HepG2 (cell line): ENCODE results near the gene TCAP. TPM values are rescaled to one million over a fixed set of nuclear protein-coding genes. Genes with fewer than 3 reads are reported as not detected.

Source experiments
- AHR ChIP-seq: IDR thresholded peaks from 2 replicates; pipeline ENCODE4 v1.6.1; 2018; ENCODE audit warnings: missing genetic modification reagents, missing compliant biosample characterization
- ATM ChIP-seq: fragments of 450-650 bp; IDR thresholded peaks from 2 replicates; pipeline ENCODE4 v1.7.1; 2017; ENCODE audit warnings: mild to moderate bottlenecking, borderline replicate concordance
- CBFB ChIP-seq: sonication (generic); formaldehyde crosslinking; IDR thresholded peaks from 2 replicates; pipeline ENCODE4 v1.4.0; 2020; ENCODE audit warnings: missing genetic modification reagents
- CHCHD3 ChIP-seq: sonication (generic); formaldehyde crosslinking; IDR thresholded peaks from 2 replicates; pipeline ENCODE4 v1.8.0; 2022; ENCODE audit warnings: mild to moderate bottlenecking, missing genetic modification reagents, moderate library complexity
- DPF2 ChIP-seq: sonication (generic); formaldehyde crosslinking; IDR thresholded peaks from 2 replicates; pipeline ENCODE4 v1.4.0; 2020; ENCODE audit warnings: mild to moderate bottlenecking, low read depth, missing genetic modification reagents, borderline replicate concordance
- KDM5A ChIP-seq: fragments of 200-600 bp; sonication (generic); IDR thresholded peaks from 2 replicates; pipeline ENCODE4 v1.7.0; 2018; ENCODE audit warnings: antibody characterized with exemption, mild to moderate bottlenecking, low read length, borderline replicate concordance
- NFYC ChIP-seq: IDR thresholded peaks from 2 replicates; pipeline ENCODE4 v1.6.1; 2016; ENCODE audit warnings: missing genetic modification reagents, missing compliant biosample characterization
- NPAS2 ChIP-seq: sonication (generic); formaldehyde crosslinking; IDR thresholded peaks from 2 replicates; pipeline ENCODE4 v1.8.0; 2022; ENCODE audit warnings: mild to moderate bottlenecking, missing genetic modification reagents, borderline replicate concordance
- PAWR ChIP-seq: sonication (generic); formaldehyde crosslinking; IDR thresholded peaks from 2 replicates; pipeline ENCODE4 v1.4.0; 2020; ENCODE audit warnings: missing genetic modification reagents, mild to moderate bottlenecking, borderline replicate concordance
- SP2 ChIP-seq: sonication (generic); formaldehyde crosslinking; IDR thresholded peaks from 2 replicates; pipeline ENCODE4 v1.5.1; 2020; ENCODE audit warnings: mild to moderate bottlenecking, missing genetic modification reagents
- TBP ChIP-seq: sonication (generic); formaldehyde crosslinking; IDR thresholded peaks from 2 replicates; pipeline ENCODE4 v1.5.0; 2020; ENCODE audit warnings: missing genetic modification reagents
- U2AF1 ChIP-seq: fragments of 200-400 bp; formaldehyde crosslinking; optimal IDR thresholded peaks from 2 replicates; pipeline ENCODE3; 2017; ENCODE audit warnings: mild to moderate bottlenecking, low read depth, low read length
- YEATS4 ChIP-seq: sonication (generic); formaldehyde crosslinking; IDR thresholded peaks from 2 replicates; pipeline ENCODE4 v1.4.0; 2020; ENCODE audit warnings: missing genetic modification reagents, borderline replicate concordance
- ZMYM2 ChIP-seq: sonication (generic); formaldehyde crosslinking; IDR thresholded peaks from 2 replicates; pipeline ENCODE4 v1.8.0; 2022; ENCODE audit warnings: mild to moderate bottlenecking, missing genetic modification reagents
- ZNF232 ChIP-seq: sonication (generic); formaldehyde crosslinking; IDR thresholded peaks from 2 replicates; pipeline ENCODE4 v1.4.0; 2020; ENCODE audit warnings: missing genetic modification reagents, borderline replicate concordance
- ZNF24 ChIP-seq: fragments of 450-650 bp; IDR thresholded peaks from 2 replicates; pipeline ENCODE4 v1.6.1; 2017; ENCODE audit warnings: antibody characterized with exemption, mild to moderate bottlenecking
- ZSCAN20 ChIP-seq: sonication (generic); formaldehyde crosslinking; IDR thresholded peaks from 2 replicates; pipeline ENCODE4 v1.4.0; 2020; ENCODE audit warnings: missing genetic modification reagents, mild to moderate bottlenecking, borderline replicate concordance
- polyA plus RNA-seq, 8 experiments: library from polyadenylated mRNA; depleted of rRNA in 3 of 8; stranded (reverse) in 7 of 8; unstranded in 1 of 8; fragments of >200 nt; fragmentation: Illumina TruSeq in 4 of 8; extraction: Trizol in 4 of 8; gene quantifications; 2 replicates each; pipeline versions ENCODE4 v1.2.1 to v1.2.3, GENCODE V29; 2011 to 2016; ENCODE audit warnings: low read depth in 4 of 8, missing spikeins in 1 of 8, mixed read lengths in 1 of 8; ENCODE audit not compliant: insufficient read depth in 1 of 8
- total RNA-seq, 5 experiments: library from RNA; depleted of rRNA; stranded (reverse); fragments of >200 nt; fragmentation: Illumina TruSeq; extraction: Trizol; gene quantifications; 2 replicates each; pipeline ENCODE4 v1.2.3, GENCODE V29; 2016; ENCODE audit warnings: low read depth in 1 of 5
- TF ChIP-seq, protein P1 (sequence below): sonication (generic); formaldehyde crosslinking; IDR thresholded peaks from 2 replicates; pipeline ENCODE4 v1.5.0; 2020; ENCODE audit warnings: mild to moderate bottlenecking, missing genetic modification reagents, borderline replicate concordance
- TF ChIP-seq, protein P2 (sequence below): sonication (generic); formaldehyde crosslinking; conservative IDR thresholded peaks from 2 replicates; pipeline ENCODE4 v1.4.0; 2020; ENCODE audit warnings: missing genetic modification reagents
- TF ChIP-seq, protein P3 (sequence below): sonication (generic); formaldehyde crosslinking; IDR thresholded peaks from 2 replicates; pipeline ENCODE4 v1.8.1; 2023; ENCODE audit warnings: mild to moderate bottlenecking, inconsistent platforms, moderate library complexity, missing genetic modification reagents, borderline replicate concordance
- TF ChIP-seq, protein P4 (sequence below): sonication (generic); formaldehyde crosslinking; IDR thresholded peaks from 2 replicates; pipeline ENCODE4 v1.8.1; 2023; ENCODE audit warnings: mild to moderate bottlenecking, missing genetic modification reagents

Gene TCAP
- total and polyA plus RNA-seq, 2 of the 13 experiments (the other 11 are each of a cell fraction or from before 2014, with no cell fraction given), result 0.24 to 0.65 TPM

DNA sequence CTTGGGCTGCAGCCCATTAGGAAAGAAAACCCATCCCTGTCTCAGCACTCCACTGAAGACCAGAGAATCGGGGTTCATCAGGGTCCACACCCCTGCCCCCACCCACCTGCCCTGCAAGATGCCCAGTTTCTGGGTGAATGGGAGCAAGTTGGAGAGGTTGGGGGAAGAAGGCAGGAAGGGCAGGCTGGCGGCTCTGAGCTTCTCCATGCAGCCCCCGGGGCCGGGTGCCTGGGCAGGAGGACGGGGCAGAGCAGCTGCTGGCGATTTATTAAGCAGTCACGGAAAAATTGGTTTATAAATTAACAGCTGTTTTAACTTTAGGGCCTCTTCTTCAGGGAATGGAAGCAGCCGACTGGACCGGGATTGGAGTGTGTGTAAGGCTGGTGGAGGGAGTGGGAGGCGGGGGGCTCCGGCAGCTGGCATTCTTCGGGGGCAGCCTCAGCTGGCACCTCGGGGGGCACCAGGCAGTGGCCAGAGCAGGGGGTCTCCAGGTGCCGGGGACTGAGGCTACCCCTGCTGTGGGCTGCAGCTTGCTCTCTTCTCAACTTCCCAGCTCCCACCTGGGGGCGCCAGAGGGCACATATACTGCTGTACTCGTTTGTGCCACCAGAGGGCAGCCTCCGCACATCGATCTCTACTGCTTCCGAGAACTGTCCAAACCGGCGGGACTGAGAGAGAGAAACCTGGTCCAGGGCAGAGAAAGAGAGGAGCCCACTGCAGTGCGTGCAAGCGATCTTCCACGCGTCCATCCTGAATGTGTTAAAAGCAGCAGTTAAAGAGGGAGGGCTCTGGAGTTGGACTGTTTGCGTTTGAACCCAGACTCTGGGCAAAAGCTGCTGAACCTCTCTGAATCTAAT lies 43.4 kb upstream of the TCAP start (continued):
- no peak; the same call in 1 of the 2 replicates for TF ChIP-seq ZNF232 (CRISPR knock-in tag)
- no peak for TF ChIP-seq ATM
- TF ChIP-seq, protein P1, sequence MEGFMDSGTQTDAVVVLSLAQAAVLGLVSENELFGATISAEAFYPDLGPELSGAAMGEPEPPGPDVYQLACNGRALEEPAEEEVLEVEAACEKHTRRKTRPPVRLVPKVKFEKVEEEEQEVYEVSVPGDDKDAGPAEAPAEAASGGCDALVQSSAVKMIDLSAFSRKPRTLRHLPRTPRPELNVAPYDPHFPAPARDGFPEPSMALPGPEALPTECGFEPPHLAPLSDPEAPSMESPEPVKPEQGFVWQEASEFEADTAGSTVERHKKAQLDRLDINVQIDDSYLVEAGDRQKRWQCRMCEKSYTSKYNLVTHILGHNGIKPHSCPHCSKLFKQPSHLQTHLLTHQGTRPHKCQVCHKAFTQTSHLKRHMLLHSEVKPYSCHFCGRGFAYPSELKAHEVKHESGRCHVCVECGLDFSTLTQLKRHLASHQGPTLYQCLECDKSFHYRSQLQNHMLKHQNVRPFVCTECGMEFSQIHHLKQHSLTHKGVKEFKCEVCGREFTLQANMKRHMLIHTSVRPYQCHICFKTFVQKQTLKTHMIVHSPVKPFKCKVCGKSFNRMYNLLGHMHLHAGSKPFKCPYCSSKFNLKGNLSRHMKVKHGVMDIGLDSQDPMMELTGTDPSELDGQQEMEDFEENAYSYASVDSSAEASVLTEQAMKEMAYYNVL (CRISPR knock-in tag), result no peak; the same call in 1 of the 2 replicates
- 0 out of 2 replicates have a peak, but pooled peaks have one; percentile 64 for TF ChIP-seq CBFB (CRISPR knock-in tag)
- TF ChIP-seq NFYC (CRISPR knock-in tag), result 0 out of 2 replicates have a peak, but pooled peaks have one; percentile 11
- TF ChIP-seq NPAS2 (CRISPR knock-in tag), result peak; percentile 72; the same call in 1 of the 2 replicates
- no peak for TF ChIP-seq ZMYM2 (CRISPR knock-in tag)
- TF ChIP-seq, protein P2, sequence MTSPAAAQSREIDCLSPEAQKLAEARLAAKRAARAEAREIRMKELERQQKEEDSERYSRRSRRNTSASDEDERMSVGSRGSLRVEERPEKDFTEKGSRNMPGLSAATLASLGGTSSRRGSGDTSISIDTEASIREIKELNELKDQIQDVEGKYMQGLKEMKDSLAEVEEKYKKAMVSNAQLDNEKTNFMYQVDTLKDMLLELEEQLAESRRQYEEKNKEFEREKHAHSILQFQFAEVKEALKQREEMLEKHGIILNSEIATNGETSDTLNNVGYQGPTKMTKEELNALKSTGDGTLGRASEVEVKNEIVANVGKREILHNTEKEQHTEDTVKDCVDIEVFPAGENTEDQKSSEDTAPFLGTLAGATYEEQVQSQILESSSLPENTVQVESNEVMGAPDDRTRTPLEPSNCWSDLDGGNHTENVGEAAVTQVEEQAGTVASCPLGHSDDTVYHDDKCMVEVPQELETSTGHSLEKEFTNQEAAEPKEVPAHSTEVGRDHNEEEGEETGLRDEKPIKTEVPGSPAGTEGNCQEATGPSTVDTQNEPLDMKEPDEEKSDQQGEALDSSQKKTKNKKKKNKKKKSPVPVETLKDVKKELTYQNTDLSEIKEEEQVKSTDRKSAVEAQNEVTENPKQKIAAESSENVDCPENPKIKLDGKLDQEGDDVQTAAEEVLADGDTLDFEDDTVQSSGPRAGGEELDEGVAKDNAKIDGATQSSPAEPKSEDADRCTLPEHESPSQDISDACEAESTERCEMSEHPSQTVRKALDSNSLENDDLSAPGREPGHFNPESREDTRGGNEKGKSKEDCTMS (CRISPR knock-in tag), result peak; percentile 72; the same call in 1 of the 2 replicates
- TF ChIP-seq CHCHD3 (CRISPR knock-in tag), result no peak
- no peak for TF ChIP-seq U2AF1
- no peak for TF ChIP-seq KDM5A
- TF ChIP-seq YEATS4, result peak; percentile 43; the same call in 1 of the 2 replicates
- no peak for TF ChIP-seq DPF2 (CRISPR knock-in tag)
- no peak for TF ChIP-seq TBP (CRISPR knock-in tag)
- no peak for TF ChIP-seq ZSCAN20 (CRISPR knock-in tag)
- TF ChIP-seq AHR (CRISPR knock-in tag), result no peak
- 0 out of 2 replicates have a peak, but pooled peaks have one; percentile 34 for TF ChIP-seq ZNF24
- TF ChIP-seq SP2 (CRISPR knock-in tag), result no peak
- TF ChIP-seq, protein P3, sequence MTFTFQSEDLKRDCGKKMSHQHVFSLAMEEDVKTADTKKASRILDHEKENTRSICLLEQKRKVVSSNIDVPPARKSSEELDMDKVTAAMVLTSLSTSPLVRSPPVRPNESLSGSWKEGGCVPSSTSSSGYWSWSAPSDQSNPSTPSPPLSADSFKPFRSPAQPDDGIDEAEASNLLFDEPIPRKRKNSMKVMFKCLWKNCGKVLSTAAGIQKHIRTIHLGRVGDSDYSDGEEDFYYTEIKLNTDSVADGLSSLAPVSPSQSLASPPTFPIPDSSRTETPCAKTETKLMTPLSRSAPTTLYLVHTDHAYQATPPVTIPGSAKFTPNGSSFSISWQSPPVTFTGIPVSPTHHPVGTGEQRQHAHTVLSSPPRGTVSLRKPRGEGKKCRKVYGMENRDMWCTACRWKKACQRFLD, result no peak; the same call in 1 of the 2 replicates
- TF ChIP-seq, protein P4, sequence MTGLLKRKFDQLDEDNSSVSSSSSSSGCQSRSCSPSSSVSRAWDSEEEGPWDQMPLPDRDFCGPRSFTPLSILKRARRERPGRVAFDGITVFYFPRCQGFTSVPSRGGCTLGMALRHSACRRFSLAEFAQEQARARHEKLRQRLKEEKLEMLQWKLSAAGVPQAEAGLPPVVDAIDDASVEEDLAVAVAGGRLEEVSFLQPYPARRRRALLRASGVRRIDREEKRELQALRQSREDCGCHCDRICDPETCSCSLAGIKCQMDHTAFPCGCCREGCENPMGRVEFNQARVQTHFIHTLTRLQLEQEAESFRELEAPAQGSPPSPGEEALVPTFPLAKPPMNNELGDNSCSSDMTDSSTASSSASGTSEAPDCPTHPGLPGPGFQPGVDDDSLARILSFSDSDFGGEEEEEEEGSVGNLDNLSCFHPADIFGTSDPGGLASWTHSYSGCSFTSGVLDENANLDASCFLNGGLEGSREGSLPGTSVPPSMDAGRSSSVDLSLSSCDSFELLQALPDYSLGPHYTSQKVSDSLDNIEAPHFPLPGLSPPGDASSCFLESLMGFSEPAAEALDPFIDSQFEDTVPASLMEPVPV (CRISPR knock-in tag), result no peak
- TF ChIP-seq PAWR (CRISPR knock-in tag), result no peak
